Stimulated activated CD4-positive, alpha-beta T cell treated with anti-CD3 and anti-CD28 coated beads, Interleukin-12 subunit alpha, Interleukin-12 subunit beta, amount 100 ng/mL, for 48 hours (primary cell): Measurements from ENCODE around the gene PPIG.
"Not testable (repeated sequence)": the region's sequence is repeated elsewhere in the genome, so short reads cannot be mapped to it uniquely, and the experiment has no call there.

Experiments
- DNase-seq, 3 donors: peaks; one replicate each; pipeline ENCODE4 v3.0.0-alpha.2; 2020; ENCODE audit warnings: low read depth in 2 of 3, low spot score in 1 of 3

PPIG gene

GRCh38 chr2:169590804-169591203, 6.7 kb downstream of the PPIG start:
- DNase-seq: no peak

GRCh38 chr2:169596546-169596945, 12.4 kb downstream of the PPIG start:
- DNase-seq: not testable (repeated sequence)

- DNase-seq: no peak
Measured at GRCh38 chr2:169598982-169599381, 14.8 kb downstream of the PPIG start.

- DNase-seq: no peak
Measured at GRCh38 chr2:169599568-169599967, 15.4 kb downstream of the PPIG start.

- no peak for DNase-seq
Measured at GRCh38 chr2:169609264-169609663, 25.1 kb downstream of the PPIG start.

GRCh38 chr2:169613876-169614275, 29.7 kb downstream of the PPIG start:
- DNase-seq: no peak

- not testable (repeated sequence) for DNase-seq
Measured at GRCh38 chr2:169615982-169616381, 31.8 kb downstream of the PPIG start.

GRCh38 chr2:169619946-169620345, 35.8 kb downstream of the PPIG start:
- DNase-seq: no peak

GRCh38 chr2:169620509-169620908, 36.4 kb downstream of the PPIG start:
- no peak for DNase-seq

GRCh38 chr2:169623235-169623634, 39.1 kb downstream of the PPIG start:
- no peak for DNase-seq

- DNase-seq: no peak
Measured at GRCh38 chr2:169625781-169626180, 41.6 kb downstream of the PPIG start.

GRCh38 chr2:169636440-169637097, 52.4 kb downstream of the PPIG start:
- DNase-seq: no peak

- no peak for DNase-seq
Measured at GRCh38 chr2:169637620-169638019, 53.5 kb downstream of the PPIG start.

GRCh38 chr2:169640104-169640503, 56.0 kb downstream of the PPIG start:
- no peak for DNase-seq

GRCh38 chr2:169641464-169641863, 57.3 kb downstream of the PPIG start:
- DNase-seq: no peak

- DNase-seq: no peak
Measured at GRCh38 chr2:169644173-169644572, 60.0 kb downstream of the PPIG start.

GRCh38 chr2:169647496-169647895, 63.3 kb downstream of the PPIG start:
- DNase-seq: no peak

GRCh38 chr2:169649278-169649677, 65.1 kb downstream of the PPIG start:
- DNase-seq: no peak

- DNase-seq: no peak
Measured at GRCh38 chr2:169653636-169654035, 69.5 kb downstream of the PPIG start.

- no peak for DNase-seq
Measured at GRCh38 chr2:169656164-169656563, 72.0 kb downstream of the PPIG start.

GRCh38 chr2:169658877-169659276, 74.7 kb downstream of the PPIG start:
- DNase-seq: no peak

- no peak for DNase-seq
Measured at GRCh38 chr2:169659320-169659719, 75.2 kb downstream of the PPIG start.

GRCh38 chr2:169661265-169661664, 77.1 kb downstream of the PPIG start:
- no peak for DNase-seq
